NCI-H2029 treated with DMSO at 0.1 percent for 48 hours (cell line): Measurements from ENCODE around the gene NUP42.
"Not testable (repeated sequence)": the region's sequence is repeated elsewhere in the genome, so short reads cannot be mapped to it uniquely, and the experiment has no call there.

Source experiments
- DNase-seq: peaks from one replicate; lab custom pipeline; 2025; lab: John Stamatoyannopoulos, UW

NUP42 gene, protein sequence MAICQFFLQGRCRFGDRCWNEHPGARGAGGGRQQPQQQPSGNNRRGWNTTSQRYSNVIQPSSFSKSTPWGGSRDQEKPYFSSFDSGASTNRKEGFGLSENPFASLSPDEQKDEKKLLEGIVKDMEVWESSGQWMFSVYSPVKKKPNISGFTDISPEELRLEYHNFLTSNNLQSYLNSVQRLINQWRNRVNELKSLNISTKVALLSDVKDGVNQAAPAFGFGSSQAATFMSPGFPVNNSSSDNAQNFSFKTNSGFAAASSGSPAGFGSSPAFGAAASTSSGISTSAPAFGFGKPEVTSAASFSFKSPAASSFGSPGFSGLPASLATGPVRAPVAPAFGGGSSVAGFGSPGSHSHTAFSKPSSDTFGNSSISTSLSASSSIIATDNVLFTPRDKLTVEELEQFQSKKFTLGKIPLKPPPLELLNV

DNA sequence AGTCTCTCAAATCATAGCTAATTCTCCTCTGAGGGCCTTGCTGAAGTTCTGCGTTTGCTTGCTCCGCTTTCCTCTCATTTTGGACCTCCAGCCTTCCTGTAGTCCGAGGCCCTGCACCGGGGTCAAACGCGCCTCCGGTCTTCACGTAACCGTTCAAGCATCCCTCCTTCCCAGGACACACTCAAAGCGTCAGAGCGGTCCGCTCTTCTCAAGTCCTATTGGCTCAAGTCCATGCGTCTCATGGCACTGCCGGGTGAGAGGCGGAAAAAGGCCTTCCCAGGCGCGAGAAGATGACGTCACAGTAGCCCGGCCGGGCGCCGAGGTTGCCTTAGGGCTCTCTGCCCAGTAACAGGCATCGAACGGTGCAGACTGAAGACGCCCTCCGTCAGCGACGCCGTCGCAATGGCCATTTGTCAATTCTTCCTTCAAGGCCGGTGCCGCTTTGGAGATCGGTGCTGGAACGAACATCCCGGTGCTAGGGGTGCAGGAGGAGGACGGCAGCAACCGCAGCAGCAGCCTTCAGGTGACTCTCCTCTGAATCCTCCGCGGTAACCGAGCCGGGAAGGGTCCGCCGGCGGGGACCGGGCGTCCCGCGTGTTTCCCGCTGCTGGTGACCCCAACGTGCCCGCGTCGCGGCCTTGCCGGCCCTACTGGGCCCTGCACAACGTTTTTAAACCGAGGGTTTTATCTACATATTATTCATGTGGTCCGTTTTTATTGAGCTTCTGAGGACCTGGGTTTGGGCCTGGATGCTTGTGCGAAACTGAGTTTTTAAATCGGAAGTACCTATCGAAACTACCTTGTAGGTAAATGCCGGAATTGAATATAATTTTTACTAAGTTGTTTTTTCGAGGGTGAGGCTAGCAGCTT, at the start of gene NUP42:
Gene NUP42, plus strand, starts transcription at position 365 of the 870 bp plus-strand sequence. Its CDS starts 38 bp downstream, at position 403.
- DNase-seq: peak; percentile 87

DNA sequence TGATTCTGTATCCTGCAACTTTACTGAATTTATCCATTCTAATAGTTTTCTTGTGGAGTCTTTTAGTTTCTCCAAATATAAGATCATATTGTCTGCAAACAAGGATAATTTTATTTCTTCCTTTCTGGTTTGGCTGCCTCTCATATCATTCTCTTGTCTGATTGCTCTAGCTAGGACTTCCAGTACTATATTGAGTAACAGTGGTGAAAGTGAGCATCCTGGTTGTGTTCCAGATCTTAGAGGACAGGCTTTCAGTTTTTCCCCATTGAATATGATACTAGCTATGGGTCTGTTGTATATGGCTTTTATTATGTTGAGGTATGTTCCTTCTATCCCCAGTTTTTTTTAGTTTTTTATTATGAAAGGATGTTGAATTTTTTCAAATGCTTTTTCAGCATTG, 48.1 kb upstream of the NUP42 start:
- no peak for DNase-seq

DNA sequence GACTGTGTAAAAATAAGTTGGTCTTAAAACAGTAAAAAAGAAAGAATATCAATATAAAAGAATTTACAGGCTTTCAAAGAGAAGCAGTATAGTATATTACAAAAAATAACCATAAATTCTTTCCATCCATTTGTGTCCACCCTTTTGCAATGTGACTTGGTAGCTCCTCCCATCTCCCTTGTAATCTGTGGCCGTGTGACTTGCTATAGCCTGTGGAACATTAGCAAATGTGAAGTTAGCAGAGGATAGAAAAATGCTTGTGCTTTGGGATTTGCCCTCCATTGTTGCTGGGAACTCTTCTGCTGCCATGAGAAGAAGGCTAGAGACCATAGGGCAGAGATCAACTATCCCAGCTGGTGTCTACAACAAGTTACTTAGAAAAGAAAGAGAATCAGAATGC, 46.1 kb upstream of the NUP42 start:
- DNase-seq: no peak

DNA sequence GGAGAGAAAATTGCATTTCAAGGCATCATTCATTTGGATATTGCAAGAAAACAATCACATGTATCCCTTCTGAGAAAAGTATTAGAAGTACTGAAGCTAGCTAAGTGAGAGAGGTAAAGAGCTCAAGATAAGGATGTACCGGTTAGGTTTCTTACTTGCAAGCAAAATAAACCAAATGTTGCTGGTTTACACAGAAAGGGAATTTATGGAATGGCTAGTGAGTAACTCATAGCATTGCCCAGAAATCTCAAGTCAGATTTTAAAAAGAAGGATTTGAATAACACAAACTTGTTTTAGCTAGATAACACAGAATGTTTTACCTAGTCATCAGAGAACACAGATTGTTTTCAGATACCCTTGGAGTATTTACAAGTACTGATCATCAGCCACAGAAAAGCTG, 45.6 kb upstream of the NUP42 start:
- DNase-seq: no peak

DNA sequence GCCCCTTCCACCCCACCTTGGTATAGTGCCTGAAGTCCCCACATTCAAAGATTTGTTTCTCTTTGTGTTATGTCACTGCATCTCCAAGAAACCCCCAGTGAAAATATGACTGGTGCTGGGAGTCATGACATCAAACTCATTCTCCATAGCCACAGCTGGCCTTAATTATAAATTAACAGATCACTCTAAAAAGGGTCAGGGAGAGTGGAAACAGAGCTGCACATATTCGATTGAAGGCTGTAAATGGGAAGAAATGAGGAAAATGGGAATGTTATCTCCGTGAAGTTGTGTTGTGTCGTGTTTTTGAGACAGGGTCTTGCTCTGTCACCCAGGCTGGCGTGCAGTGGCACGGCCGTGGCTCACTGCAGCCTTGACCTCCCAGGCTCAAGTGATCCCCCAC, 24.2 kb upstream of the NUP42 start:
- no peak for DNase-seq

DNA sequence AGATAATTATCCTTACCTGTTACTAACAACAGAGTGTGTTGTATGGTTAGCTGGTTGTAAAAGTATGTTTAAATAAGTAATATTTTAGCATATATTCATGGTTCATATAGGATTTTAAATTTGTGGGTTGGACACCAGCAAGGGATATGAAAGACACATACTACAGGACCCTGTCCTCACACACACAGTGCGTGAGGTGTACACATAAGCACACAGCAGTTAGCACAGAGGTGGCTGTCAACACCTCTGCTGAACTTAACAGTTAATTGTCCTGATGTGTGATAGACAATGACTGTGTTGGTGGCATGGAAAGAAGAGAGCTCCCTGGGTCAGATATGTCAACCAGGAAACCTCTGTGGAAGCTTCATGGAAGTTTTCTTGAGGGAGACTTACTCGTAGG, 23.3 kb upstream of the NUP42 start:
- DNase-seq: no peak

DNA sequence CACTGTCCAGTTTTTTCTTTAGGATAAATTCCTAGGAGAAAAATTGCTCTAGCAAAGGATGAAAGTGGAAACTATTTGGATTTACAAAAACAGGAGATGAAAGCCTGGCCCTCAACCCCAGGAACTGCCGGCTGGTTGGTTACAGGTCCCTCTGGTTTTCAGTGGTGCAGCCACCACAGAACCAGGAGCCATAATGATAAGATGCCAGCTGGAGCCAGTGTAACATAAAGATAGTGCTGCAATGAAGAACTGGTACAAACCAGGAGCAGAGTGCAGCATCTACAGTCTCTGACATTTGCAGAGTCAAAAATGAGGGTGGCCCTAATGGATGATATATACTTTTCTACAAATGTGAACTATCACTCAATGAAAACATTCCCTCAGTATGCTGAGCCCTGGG, 20.4 kb upstream of the NUP42 start:
- no peak for DNase-seq

DNA sequence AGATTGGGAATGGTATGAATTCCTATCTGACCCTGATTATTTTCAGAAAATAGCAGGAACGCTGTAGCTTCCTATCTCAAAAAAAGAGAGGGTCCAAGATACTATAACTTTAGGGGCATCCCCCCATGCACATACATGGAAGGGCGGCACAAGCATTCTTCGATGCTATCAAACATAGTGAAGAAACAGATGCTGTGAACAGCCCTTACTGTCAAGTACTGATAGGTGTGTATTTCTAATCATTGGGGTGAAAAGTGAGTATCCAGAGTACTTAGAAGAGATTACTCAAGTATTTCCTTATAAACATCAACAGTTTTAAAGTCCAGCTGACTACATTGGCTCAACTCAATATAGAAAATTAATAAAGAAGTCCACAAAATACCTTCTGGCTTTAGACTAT, 17.0 kb upstream of the NUP42 start:
- no peak for DNase-seq

DNA sequence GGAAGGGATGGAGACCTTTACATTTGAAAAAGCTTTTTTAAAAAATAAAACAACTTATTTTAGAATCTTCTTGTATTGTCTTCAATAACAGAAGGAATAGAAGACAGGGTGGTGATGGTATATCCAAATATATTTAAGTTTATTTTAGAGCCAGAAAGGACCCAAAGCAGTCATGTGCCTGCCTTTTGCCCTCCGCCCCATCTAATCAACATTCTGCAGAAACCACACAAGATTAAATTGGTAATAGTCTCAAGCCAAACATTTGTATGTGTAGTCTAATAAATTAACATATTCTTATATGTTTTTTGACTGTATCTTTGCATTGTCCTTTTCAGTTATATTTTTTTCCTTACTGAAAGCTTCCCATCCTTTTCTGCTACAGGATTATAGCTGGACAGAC, 16.5 kb upstream of the NUP42 start:
- DNase-seq: no peak

DNA sequence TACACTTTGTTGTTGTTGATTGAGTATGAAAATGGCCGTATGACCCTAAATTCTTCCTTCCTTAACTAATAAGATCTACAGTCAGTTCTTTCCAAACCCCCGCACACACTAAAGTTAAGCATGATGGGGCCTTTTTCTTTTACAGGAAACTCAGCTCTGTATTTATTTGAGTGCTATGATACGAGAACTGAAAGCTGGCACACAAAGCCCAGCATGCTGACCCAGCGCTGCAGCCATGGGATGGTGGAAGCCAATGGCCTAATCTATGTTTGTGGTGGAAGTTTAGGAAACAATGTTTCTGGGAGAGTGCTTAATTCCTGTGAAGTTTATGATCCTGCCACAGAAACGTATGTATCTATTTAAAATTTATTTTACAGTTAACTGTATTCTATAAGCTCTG, 14.2 kb upstream of the NUP42 start:
- no peak for DNase-seq

DNA sequence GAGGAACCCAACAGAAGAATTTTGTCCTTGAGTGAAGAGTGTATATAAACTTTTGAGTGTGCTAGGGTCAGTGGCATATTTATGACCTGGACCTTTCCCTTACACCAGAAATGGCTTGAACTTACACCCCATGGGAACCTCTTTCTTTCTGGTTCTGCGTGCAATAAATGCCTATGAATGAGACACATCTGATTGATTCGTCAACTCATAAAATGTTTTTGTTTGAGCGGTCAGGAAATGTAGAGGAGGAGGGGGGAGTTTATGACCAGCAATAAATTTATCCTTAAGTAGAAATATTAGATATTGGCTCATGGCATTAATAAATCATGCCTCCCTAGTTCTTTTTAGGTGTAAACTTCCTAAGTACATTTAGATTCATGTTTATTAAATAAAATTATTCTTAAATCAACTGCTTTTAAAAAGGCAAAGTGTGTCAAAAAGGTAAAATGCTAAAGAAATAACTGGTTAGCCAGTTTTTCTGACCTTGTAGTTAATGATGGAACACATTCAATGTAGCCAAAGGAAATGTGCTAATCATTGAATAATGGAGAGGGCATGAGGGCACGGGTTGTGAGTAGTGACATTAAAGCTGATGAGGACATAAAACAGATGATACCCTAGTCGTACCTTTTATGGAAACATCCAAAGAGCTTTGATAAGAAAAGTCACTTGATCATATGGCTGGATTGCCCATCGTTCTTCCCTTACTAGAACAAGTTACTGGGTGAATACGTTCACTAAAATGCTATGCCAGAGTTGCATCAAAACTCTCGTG, 13.6 kb upstream of the NUP42 start:
- DNase-seq: no peak

DNA sequence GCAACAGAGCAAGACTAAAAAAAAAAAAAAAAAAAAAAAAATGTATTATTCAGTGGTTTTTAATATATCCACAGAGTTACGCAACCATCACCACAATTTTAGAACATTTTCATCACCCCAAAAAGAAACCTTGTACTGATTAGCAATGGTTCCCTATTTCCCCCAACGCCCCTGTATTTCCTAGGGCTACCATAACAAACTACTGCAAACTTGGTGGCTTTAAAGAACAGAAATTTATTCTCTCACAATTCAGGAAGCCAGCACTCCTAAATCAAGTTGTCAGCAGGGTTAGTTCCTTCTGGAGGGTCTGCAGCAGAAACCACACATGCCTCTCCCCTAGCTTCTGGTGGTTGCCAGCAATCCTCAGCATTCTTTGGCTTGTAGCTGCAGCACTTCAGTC, 5.9 kb upstream of the NUP42 start:
- no peak for DNase-seq

DNA sequence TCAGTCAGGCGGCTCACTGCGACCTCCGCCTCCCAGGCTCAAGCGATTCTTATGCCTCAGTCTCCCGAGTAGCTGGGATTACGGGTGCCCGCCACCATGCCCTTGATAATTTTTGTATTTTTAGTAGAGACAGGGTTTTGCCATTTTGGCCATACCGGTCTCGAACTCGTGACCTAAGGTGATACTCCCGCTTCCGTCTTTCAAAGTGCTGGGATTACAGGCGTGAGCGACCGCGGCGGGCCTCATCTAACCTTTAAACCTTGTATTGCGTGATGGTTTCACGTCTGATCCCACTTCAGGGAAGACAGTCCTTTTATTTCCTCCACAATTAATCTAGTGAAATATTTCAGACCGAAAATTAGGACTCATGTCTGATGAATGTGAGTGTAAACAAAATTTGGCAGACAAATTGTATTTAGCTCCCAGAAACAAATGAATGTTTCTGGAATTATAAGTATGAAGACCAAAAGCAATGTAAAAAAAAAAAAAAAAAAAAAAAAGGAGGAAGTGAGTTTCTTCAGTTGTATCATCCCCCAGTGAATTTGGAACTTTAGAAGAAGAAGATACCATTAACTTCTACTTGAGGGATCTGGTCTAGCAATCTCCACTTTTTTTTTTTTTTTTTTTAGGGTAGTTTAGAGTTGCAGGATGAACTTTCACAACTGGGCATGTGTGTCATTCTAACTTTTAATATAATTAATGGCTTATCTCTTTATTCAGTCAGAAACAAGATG, 1.6 kb downstream of the NUP42 start:
- DNase-seq: no peak

DNA sequence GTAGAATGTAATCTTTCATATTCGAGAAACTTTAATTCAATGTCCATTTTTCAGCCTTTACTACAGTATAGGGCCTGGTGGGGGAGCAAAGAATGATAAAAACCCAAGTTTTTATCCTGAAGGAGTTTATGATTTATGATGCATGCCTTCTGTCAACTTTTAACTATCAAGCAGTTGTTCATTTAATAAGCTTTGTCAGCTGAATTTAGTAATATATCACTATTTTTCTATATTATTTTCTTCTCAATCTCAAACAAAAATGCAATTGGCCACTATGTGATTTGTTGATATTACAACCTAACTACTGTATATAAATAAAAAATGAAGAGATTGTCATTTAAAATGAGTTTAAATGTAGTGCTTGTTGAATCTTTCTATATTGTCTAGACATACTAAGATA, 2.4 kb downstream of the NUP42 start:
- DNase-seq: no peak

DNA sequence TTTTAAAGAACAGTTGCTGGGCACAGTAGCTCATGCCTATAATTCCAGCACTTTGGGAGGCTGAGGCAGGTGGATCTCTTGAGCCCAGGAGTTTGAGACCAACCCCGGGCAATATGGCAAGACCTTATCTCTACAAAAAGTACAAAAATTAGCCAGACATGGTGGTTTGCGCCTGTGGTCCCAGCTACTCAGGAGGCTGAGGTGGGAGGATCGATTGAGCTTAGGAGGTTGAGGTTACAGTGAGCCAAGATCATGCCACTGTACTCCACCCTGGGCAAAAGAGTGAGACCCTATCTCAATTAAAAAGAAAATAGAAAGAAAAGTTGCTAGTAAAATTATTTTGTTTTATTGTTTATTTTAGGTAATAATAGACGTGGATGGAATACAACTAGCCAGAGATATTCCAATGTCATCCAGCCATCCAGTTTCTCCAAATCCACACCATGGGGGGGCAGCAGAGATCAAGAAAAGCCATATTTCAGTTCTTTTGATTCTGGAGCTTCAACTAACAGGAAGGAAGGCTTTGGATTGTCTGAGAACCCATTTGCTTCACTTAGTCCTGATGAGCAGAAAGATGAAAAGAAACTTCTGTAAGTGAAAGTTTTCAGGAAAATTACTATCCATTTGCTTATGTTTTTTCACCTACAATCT, 3.0 kb downstream of the NUP42 start:
- DNase-seq: no peak

DNA sequence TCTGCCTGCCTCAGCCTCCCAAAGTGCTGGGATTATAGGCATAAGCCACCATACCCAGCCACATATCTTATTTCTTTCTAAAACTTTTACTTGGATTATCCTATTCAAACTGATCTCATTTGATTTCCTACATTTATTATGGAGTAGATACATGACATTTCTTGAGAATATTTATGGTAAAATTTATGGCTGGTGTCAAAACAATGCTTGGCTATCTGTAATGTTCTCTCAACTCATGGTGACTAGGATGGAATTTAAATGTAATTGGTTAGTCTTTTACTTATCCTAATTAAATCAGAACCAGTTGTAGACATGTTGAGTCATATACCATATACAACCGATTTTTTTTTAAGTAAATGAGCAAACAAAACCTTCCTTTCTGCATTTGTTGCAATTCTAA, 4.1 kb downstream of the NUP42 start:
- no peak for DNase-seq

DNA sequence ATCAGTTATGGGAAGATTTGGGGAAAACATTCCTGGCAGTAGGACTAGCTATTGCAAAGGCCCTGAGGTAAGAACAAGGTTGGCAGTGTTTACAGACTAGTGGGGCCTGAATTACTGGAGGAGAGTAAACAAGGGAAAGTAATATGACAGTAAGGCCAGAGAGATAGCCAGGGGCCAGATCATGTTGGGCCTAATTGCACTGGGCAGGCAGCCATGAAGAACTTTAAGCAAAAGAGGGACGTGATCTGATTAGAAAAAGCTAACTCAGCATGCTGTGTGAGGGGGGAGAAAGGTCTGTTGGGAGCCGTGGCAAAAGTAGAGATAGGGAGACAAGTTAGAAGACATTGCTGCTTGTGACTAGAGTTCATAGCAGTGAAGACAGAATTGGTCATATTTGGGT, 9.2 kb downstream of the NUP42 start:
- no peak for DNase-seq

DNA sequence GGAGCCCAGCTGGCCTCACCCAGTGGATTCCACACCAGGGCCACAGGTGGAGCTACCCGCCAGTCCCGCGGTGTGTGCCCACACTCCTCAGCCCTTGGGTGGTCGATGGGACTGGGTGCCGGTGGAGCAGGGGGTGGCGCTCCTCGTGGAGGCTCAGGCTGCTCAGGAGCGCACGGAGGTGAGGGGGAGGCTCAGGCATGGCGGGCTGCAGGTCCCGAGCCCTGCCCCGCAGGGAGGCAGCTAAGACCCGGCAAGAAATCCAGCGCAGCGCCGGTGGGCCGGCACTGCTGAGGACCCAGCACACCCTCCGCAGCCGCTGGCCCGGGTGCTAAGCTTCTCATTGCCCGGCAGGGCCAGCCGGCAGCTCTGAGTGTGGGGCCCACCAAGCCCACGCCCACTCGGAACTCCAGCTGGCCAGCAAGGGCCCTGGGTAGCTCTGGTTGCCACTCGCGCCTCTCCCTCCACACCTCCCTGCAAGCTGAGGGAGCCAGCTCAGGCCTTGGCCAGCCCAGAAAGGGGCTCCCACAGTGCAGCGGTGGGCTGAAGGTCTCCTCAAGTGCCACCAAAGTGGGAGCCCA, 11.9 kb downstream of the NUP42 start:
- not testable (repeated sequence) for DNase-seq

DNA sequence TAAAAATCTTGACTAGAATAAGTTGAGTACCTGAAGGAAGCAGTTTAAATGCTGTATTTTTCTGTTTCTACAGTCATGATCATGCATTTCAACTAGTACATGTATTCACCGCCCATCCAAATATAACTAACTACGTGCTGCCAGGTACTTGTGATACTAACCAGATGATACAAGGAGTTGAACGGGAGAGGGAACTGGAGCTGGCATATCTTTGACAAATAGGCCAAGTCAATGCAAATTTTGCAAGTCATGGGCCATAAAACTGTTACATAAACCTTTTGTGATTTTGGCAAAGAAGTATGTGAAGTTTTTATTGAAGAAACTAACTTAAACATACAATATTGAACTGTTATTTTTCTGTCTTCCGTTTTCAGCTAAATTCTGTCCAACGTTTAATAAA, 14.5 kb downstream of the NUP42 start:
- no peak for DNase-seq

DNA sequence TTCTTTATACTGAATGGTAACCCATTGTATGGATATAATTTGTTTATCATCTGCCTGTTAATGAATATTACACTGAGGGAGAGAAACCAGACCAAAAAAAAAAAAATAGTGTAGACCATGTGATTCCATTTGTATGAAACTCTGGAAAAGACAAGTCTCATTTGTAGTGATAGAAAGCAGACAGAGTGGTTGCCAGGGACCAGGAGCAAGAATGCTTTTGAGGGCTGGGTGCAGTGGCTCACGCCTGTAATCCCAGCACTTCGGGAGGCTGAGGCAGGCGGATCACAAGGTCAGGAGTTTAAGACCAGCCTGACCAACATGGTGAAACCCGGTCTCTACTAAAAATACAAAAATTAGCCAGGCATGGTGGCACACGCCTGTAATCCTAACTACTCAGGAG, 15.9 kb downstream of the NUP42 start:
- DNase-seq: not testable (repeated sequence)

DNA sequence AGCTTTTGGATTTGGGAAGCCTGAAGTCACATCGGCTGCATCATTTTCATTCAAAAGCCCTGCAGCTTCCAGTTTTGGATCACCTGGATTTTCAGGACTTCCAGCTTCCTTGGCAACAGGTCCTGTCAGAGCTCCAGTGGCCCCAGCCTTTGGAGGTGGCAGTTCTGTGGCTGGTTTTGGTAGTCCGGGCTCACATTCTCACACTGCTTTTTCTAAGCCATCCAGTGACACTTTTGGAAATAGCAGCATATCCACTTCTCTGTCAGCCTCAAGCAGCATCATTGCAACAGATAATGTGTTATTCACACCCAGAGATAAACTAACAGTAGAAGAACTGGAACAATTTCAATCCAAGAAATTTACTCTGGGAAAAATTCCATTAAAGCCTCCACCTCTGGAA, 18.5 kb downstream of the NUP42 start:
- no peak for DNase-seq
